Measurements from ENCODE around the gene DDX23.
"Not testable (repeated sequence)": the region's sequence is repeated elsewhere in the genome, so short reads cannot be mapped to it uniquely, and the experiment has no call there.

The DDX23 gene

GRCh38 chr12:48875944-48876515 is 24.1 kb upstream of the DDX23 start:
- TF ChIP-seq, protein P1, sequence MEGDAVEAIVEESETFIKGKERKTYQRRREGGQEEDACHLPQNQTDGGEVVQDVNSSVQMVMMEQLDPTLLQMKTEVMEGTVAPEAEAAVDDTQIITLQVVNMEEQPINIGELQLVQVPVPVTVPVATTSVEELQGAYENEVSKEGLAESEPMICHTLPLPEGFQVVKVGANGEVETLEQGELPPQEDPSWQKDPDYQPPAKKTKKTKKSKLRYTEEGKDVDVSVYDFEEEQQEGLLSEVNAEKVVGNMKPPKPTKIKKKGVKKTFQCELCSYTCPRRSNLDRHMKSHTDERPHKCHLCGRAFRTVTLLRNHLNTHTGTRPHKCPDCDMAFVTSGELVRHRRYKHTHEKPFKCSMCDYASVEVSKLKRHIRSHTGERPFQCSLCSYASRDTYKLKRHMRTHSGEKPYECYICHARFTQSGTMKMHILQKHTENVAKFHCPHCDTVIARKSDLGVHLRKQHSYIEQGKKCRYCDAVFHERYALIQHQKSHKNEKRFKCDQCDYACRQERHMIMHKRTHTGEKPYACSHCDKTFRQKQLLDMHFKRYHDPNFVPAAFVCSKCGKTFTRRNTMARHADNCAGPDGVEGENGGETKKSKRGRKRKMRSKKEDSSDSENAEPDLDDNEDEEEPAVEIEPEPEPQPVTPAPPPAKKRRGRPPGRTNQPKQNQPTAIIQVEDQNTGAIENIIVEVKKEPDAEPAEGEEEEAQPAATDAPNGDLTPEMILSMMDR (IDR thresholded peaks at IDR 0.05; ENCODE audit: insufficient read depth, low read depth, low read length, missing control alignments) = no peak
- H3K4me3 ChIP-seq (ENCODE audit: low read depth, low read length) = no peak overlapping the region
- DNase-seq (ENCODE audit: low read depth) = no peak

DNA sequence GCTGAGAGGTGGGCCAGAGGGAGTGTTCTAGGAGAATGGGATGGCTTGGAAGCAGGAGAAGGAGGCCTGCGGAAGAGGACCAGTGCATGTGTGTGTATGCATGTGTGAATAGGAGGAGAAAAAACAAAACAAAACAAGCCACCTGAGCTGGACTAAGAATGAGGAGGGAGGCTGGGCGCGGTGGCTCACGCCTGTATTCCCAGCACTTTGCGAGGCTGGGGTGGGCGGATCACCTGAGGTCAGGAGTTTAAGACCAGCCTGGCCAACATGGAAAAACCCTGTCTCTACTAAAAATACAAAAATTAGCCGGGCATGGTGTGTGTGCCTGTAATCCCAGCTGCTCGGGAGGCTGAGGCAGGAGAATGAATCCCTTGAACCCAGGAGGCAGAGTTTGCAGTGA is 21.6 kb upstream of the DDX23 start:
- not testable (repeated sequence) for H3K4me3 ChIP-seq (ENCODE audit: low read depth, low read length); DNase-seq (ENCODE audit: low read depth)

DNA sequence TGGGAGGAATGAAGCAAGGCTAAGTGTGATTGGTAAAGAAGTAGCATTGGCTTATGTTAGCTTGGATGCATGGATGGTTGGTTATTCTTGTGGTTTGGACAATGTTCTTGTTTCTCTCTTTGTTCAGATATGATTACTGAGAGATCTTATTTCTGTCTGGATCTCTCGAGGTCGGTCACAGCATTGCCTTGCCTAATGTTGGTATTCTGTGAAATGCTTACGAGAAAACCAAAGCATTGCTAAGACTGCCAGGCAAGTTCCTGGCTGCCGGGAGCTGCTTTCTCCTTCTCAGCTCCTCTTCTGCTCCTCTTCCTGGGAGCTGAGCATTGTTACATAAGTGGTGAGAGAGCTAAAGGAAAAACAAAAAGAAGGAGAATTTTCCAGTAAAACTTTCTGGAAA is 21.1 kb upstream of the DDX23 start:
- H3K4me3 ChIP-seq (ENCODE audit: low read depth, low read length) = no peak overlapping the region
- TF ChIP-seq, protein P1 (IDR thresholded peaks at IDR 0.05; ENCODE audit: insufficient read depth, low read depth, low read length, missing control alignments) = no peak
- no peak for DNase-seq (ENCODE audit: low read depth)

DNA sequence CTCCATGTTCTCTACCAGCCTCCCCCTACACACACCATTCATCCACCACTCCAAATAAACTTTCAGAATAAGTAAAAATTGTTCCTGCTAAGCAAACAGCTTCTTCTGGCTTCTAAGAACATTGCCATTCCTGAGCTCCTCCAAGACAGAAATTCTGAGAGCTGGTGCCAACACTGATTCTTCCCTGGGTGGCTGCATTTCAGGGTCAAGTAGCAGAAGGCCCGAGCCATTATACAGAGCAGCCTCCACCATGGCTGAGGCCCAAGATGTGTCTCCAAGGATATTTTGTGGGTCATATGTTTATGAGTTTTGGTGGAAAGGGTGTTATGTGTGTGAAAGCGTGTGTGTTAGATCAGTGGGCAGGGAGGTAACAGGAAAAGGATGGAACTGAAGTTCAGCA is 17.2 kb upstream of the DDX23 start:
- no peak overlapping the region for H3K4me3 ChIP-seq (ENCODE audit: low read depth, low read length)
- TF ChIP-seq, protein P1 (IDR thresholded peaks at IDR 0.05; ENCODE audit: insufficient read depth, low read depth, low read length, missing control alignments) = no peak
- no peak for DNase-seq (ENCODE audit: low read depth)

GRCh38 chr12:48868451-48868850 is 16.5 kb upstream of the DDX23 start:
- no peak overlapping the region for H3K4me3 ChIP-seq (ENCODE audit: low read depth, low read length)
- TF ChIP-seq, protein P1 (IDR thresholded peaks at IDR 0.05; ENCODE audit: insufficient read depth, low read depth, low read length, missing control alignments) = no peak
- no peak for DNase-seq (ENCODE audit: low read depth)

- H3K4me3 ChIP-seq (ENCODE audit: low read depth, low read length) = peak overlapping the region; percentile 74
- DNase-seq (ENCODE audit: low read depth) = no peak
- TF ChIP-seq, protein P1 (IDR thresholded peaks at IDR 0.05; ENCODE audit: insufficient read depth, low read depth, low read length, missing control alignments) = no peak
Observed at GRCh38 chr12:48866052-48866711, 14.2 kb upstream of the DDX23 start.

DNA sequence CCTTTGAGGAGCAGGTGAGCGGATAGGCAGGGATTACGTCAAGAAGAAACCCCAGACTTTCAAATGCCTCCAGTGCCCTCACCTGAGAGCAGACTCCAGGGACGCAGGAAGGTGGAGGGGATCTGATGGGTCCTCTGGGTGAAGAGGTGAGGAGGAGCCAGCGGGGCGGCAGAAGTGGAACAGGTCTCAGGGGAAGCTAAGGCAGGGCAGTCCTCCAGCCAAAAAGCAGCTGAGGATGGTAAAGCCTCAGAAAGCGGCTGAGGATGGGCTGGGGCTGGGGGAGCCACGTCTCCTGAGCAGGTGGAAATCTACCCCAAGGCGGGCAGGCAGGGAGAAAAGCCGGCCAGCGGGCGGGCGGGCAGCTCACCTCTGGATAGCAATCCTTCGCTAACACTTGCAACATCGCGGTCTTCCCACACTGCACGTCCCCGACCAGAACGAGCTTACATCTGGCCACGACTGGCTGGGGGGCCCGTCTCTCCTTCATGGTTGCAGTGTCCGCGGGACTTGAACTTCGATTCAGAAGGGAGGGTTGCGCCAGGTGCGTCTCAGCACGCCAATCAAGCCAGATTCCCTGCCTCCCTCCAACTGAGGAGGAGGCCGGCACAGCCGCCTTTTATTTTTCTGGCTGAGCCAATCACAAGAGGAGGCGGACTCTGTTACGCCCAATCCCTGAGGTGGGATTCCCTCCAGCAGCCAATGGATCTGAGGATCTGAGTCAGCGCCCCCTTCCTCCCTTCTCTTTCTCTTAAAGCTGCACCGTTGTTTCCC is 13.5 kb upstream of the DDX23 start, which contains the start of gene RND1:
RND1 (minus strand) TSS at position 590 of the 771 bp plus-strand sequence; CDS start at position 487, 103 bp downstream.
- H3K4me3 ChIP-seq (ENCODE audit: low read depth, low read length) = peak within 1 kb of the TSS; percentile 74
- TF ChIP-seq, protein P1 (IDR thresholded peaks at IDR 0.05; ENCODE audit: insufficient read depth, low read depth, low read length, missing control alignments) = no peak
- DNase-seq (ENCODE audit: low read depth) = peak; percentile 97

Data from GM12865 (cell line).